Measurements from ENCODE around the gene GOLGA8J.
"Not testable (repeated sequence)": the region's sequence is repeated elsewhere in the genome, so short reads cannot be mapped to it uniquely, and the experiment has no call there.

Gene GOLGA8J, protein sequence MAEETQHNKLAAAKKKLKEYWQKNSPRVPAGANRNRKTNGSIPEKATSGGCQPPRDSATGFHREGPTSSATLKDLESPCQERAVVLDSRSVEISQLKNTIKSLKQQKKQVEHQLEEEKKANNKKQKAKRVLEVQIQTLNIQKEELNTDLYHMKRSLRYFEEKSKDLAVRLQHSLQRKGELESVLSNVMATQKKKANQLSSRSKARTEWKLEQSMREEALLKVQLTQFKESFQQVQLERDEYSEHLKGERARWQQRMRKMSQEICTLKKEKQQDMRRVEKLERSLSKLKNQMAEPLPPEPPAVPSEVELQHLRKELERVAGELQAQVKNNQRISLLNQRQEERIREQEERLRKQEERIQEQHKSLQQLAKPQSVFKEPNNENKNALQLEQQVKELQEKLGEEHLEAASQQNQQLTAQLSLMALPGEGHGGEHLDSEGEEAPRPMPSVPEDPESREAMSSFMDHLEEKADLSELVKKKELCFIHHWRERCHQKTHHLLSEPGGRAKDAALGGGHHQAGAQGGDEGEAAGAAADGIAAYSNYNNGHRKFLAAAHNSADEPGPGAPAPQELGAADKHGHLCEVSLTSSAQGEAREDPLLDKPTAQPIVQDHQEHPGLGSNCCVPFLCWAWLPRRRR

GRCh38 chr15:30082655-30083054, at the start of gene GOLGA8J:
Gene GOLGA8J, plus strand, starts transcription at chr15:30082955. Its CDS starts 98 bp downstream, at chr15:30083053.
- DNase-seq: not testable (repeated sequence)

DNA sequence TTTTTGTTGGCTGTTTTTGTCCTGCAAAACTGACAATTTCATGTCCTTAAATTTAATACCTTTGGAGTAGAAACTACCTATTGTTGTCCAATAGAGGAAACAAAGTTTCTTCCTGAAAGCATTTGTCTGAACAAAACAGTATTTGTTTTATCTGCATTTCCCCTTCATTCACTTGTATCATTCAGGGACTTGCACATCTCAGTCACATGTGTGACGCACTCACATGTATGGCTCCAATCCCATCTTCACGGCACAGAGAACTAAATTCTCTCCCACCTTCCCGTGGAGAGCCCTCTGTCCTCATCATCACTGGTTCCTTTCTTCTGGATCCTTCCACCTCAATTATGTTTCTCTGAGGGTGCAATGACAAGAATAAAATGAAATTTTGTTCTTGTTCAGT, 49.5 kb upstream of the GOLGA8J start:
- no peak for DNase-seq

DNA sequence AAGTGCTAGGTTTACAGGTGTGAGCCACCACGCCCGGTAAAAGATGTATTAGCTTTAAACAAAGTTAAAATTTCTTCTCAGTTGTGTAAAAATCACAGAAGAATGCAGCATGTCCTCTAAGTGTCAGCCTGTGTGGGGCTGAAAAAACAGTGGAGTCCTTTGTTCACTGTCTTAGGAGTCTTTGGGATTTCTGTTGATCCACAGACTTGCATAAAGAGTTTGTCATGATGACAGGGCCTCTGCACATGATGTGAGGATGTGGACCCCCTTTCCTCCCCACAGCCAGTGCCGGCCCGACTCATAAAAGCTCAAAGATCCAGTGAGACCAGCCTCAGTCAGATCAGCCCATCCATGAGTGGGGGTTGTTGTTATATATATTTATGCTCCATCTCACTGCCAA, 49.0 kb upstream of the GOLGA8J start:
- DNase-seq: no peak

DNA sequence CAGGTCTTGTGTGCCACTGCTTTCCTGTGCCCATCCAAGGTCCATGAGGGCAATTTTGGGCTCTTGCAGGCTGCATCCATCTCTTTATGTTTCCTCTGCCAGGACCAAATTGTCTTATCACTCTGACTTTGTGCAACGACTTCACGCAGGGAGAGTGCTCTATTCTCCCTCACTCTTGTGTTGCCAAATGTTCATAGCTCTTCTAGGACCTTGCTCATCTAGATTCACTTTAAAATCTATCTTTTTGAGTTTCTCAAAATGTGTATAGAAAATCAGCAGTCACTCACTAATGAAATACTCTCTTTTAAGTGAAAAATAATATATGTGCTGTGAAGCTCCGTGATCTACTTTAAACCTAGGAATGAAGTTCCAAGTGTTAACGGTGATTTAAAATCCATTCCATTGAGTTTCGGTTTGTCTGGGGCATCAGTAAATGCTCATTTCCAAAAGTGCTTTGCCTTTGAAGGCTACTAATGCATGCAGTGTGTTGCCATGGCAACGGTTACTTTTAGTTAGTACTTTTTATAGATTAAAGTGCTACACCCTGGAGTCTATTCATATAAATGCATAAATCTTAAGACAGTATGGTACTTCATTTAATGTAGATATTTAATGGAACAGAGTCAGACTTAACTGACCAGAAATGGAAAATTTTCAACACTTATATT, 46.6 kb upstream of the GOLGA8J start:
- DNase-seq: no peak

GRCh38 chr15:30038667-30039523, 43.9 kb upstream of the GOLGA8J start:
- peak; percentile 63 for DNase-seq

GRCh38 chr15:30041868-30042267, 40.9 kb upstream of the GOLGA8J start:
- no peak for DNase-seq

DNA sequence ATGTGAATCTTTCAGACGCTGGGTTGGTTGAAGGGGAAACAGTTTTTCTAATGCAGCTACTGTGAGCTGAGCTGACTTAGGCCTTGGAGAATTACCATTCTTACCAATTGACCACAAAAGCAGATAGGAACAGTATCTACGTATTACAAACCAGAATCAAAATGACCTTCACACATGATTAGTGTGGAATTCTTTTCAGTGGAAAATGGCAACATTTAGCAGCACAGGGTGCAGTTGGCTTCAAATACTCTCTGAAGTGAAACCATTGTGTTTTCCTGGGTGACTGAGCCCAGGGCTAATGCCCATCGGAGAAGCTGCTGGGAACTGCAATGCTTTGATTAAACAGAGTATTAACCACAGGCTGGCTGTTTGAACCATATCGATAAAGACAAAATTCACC, 40.2 kb upstream of the GOLGA8J start:
- DNase-seq: no peak

DNA sequence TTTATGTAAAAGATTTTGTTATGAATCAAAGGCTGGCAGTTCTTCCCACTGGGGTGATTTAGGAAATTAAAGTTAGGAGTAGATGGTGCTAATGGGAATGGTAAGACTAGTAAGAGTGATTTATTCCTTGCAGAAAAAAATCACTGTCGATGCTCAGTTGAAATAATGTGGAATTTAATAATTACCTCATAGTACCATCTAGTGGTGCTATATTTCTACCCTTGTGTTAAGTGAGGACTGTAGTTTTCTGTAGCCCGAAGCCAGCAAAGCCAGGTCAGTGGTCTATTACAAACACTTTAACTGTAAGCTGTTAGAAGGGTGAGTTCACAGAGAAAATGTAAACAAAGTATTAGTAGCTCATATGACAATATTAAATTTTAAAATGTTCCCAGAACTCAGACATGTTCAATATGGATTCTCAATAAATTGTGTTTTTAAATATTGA, 39.5 kb upstream of the GOLGA8J start:
- no peak for DNase-seq

- no peak for DNase-seq
Measured at GRCh38 chr15:30044377-30044776, 38.4 kb upstream of the GOLGA8J start.

- not testable (repeated sequence) for DNase-seq
Measured at GRCh38 chr15:30044826-30045225, 37.9 kb upstream of the GOLGA8J start.

GRCh38 chr15:30045248-30046041, 37.3 kb upstream of the GOLGA8J start:
- not testable (repeated sequence) for DNase-seq

DNA sequence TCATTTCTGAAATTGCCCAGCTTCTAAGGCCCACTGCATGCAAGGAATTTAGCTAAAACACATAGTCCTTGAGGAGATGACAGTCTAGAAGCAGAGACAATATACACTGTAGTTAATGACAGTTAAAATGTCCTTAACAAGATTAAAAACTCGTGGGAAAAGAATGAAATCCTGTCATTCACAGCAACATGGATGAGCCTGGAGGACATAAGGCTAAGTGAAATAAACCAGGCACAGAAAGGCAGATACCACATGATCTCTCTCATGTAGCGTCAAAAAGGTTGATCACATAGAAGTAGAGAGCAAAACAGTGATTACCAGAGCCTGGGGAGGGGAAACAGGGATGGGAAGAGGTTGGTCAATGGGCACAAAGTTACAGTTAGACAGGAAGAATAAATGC, 36.3 kb upstream of the GOLGA8J start:
- no peak for DNase-seq

DNA sequence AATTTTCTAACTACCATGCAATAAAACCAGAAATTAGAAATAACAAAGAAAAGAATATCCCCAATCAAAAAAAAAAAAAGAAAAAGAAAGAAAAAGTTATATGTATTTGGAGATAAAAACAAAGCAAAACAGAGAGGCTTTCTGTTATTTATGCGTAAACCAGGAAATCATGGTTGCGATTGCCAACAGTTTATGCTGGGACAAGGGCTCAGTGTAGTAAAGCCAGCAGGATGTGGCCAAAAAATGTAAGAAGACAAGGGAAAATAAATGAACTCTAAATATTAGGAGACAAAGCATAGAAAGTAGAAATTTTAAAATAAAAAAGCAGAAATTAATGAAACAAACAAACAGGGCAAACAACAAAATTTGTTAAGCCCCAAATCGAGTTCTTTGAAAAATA, 27.2 kb upstream of the GOLGA8J start:
- no peak for DNase-seq

DNA sequence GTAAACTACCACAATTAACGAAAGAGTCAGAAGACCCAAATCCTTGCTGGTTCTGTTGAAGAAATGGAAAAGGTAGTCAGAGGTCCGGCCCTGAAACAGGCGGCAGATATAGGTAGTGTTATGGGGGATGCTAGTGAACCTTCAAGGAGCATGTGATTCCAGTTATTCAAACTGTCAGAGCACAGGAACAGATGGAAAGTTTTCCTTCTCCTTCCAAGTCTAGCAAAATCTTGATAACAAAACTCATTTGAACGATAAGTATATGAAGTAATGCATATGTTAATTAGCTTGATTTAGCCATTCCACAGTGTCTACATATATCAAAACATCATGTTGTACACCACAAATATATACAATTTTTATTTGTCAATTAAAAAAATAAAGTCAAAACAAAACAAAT, 26.6 kb upstream of the GOLGA8J start:
- no peak for DNase-seq

- no peak for DNase-seq
Measured at GRCh38 chr15:30059771-30060170, 23.0 kb upstream of the GOLGA8J start.

DNA sequence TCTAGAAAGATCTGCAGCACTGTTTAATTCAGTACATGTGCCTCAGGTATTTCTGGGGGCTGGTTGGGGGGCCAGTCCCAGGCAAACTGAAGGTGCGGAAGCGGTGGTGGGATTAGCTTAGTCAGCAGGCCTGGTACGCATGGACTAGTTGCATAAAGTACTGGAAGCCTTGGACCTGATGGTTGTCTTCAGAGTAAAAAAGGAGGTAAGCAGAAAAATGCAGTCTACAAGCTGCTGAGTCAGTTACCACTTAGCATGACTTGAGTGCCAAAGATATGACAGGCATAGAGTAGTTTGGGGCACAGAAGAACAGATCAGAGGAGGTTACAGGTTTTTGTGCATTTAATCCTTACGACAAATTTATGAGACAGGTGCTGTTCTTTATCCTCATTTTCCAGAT, 19.9 kb upstream of the GOLGA8J start:
- DNase-seq: no peak

DNA sequence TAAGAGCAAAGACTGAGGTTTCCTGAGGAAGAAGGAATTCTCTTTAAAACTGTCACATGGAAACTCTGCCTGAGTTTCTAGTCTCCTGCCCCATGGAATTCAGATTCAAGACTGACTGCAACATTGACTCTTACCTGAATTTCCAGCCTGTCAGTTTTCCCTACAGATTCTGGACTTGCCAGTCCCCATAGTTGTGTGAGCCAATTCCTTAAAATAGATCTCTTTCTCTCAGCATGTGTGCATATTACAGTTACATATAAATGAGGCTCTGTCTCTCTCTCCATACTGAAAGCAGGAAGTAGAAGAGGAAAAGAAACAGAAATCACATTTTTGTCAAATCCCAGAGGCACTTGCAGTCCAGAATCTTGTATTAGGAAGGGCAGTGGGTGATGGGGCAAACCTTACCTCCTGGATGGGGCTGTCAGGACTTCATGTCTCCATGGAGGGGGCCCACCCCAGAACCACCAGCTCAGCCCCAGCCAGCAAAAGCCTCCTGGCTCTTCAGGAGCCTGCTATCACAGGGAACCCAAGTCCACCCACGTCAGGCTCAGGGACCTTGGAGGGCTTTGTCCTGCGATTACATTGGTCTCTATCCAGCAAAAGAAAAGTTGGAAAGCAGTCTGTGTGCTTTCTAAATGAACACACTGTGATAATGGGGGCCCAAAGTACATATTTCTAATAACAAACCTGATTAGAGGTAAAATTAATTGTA, 18.8 kb upstream of the GOLGA8J start:
- no peak for DNase-seq

DNA sequence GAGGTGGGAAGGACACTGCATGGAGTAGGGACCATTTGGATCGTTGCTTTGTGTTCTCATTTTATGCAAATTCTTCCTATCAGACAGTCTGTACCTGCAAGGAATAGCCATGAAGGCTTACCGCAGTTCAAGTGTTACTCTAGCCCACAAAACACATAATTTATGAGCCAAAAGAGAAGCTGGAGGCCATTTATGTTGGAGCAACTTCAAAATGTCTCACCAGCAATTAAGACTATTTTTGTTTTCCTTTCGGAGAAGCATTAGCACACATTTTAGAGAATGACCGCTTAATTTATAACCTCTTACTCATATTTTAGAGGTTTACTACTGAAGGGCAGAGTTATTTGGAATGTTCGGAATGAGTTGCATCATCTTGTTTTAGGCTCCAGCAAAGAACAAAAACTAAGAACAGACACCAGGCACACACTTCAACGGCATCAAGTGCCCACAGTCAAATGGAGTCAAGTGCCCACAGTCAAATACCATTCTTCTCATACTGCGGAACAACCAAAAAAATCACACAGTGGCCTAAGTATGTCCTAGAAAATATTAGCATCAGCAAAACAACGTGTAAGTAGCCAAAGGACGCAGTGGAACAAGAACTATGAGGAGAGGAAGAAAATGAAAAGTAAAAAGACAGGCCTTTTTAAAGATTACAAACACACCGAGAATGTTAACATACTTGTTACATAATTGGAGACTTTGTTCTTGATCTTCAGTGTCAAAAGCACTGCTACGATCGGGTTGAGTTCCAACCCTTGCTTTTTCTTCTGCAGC, 17.5 kb upstream of the GOLGA8J start:
- no peak for DNase-seq

DNA sequence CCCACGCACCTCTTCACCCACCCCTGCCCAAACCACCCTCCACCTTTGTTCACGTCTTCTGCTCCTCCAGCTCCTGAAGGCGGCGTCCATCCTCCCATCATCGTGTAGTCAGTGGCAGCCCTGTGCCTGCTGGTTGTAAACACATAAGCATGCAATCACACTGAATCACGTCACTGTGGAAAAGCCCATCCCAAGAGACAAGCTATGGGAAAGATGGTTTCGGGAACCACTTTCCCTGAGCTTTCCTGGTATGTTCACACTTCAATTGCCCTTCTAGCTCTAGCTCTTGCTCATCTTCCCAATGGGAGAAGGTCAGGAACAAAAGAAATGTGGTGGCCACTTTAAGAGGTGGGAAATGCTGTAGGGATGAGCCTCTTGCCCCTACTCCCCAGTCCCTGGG, 14.4 kb upstream of the GOLGA8J start:
- no peak for DNase-seq

- no peak for DNase-seq
Measured at GRCh38 chr15:30072630-30073029, 10.1 kb upstream of the GOLGA8J start.

DNA sequence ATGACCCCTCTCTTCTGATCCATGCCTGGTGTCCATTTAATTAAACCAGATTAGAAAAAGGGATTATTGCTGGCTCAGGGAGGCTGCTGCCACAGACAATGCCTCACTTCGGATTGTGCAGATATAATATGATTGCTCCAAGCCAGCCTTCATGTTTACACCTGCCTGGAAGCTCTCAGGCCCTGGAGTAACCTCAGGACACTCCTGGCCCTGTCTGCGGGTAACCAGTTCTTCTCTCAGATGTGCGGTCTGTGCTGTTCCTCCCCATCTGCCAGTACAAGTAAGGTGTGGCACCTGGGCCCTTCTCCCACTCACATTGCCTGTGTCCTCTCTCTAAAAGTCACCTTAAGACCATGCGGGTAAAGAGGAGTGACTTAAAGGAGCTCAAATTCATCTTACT, 8.8 kb upstream of the GOLGA8J start:
- DNase-seq: no peak

Data from COR-L47 (cell line).